HepG2 (cell line): ENCODE results near the gene ZNF652. TPM values are rescaled to one million over a fixed set of nuclear protein-coding genes. Genes with fewer than 3 reads are reported as not detected.

ENCODE experiments used
- ASH2L ChIP-seq: fragments of 300-600, 200-600 bp; sonication (generic); IDR thresholded peaks from 2 replicates; pipeline ENCODE4 v1.7.0; 2017; ENCODE audit warnings: low read depth, mild to moderate bottlenecking, moderate library complexity, mixed read lengths, low read length; ENCODE audit not compliant: insufficient read length
- CREB1 ChIP-seq, 2 experiments: fragments of 450-650 bp in 1 of 2; IDR thresholded peaks; 2 replicates each; pipeline ENCODE4 v1.6.1; 2016 to 2017; ENCODE audit warnings: control low read depth in 1 of 2, mild to moderate bottlenecking in 1 of 2, missing compliant biosample characterization in 1 of 2, missing genetic modification characterization in 1 of 2
- CREBL2 ChIP-seq: sonication (generic); formaldehyde crosslinking; IDR thresholded peaks from 2 replicates; pipeline ENCODE4 v1.8.1; 2023; ENCODE audit warnings: missing genetic modification reagents, mild to moderate bottlenecking, borderline replicate concordance
- IKZF5 ChIP-seq: IDR thresholded peaks from 2 replicates; pipeline ENCODE4 v1.6.1; 2018; ENCODE audit warnings: missing genetic modification reagents, mild to moderate bottlenecking, missing compliant biosample characterization
- PHF8 ChIP-seq: sonication (generic); formaldehyde crosslinking; IDR thresholded peaks from 2 replicates; pipeline ENCODE4 v1.5.0; 2020; ENCODE audit warnings: missing genetic modification reagents
- POLR2AphosphoS2 ChIP-seq: IDR thresholded peaks from 2 replicates; pipeline ENCODE4 v1.6.1; 2011; ENCODE audit warnings: low read depth, low read length, improper control_type of control experiment
- RBM39 ChIP-seq: fragments of 200-400 bp; formaldehyde crosslinking; IDR thresholded peaks from one replicate; pipeline ENCODE4 v1.6.1; 2018; ENCODE audit warnings: antibody characterized with exemption, mild to moderate bottlenecking, low read depth, low read length; ENCODE audit not compliant: poor library complexity, severe bottlenecking
- RNF219 ChIP-seq: sonication (generic); formaldehyde crosslinking; IDR thresholded peaks from 2 replicates; pipeline ENCODE4 v1.5.0; 2020; ENCODE audit warnings: mild to moderate bottlenecking, missing genetic modification reagents
- SKIL ChIP-seq: sonication (generic); formaldehyde crosslinking; IDR thresholded peaks from 2 replicates; pipeline ENCODE4 v1.8.0; 2022; ENCODE audit warnings: missing genetic modification reagents, mild to moderate bottlenecking, moderate library complexity, borderline replicate concordance
- SRSF9 ChIP-seq: fragments of 200-400 bp; formaldehyde crosslinking; IDR thresholded peaks from 2 replicates; pipeline ENCODE4 v1.6.1; 2018; ENCODE audit warnings: borderline replicate concordance, mild to moderate bottlenecking, low read depth, low read length; ENCODE audit not compliant: insufficient read depth, poor library complexity, severe bottlenecking
- STAT6 ChIP-seq: sonication (generic); formaldehyde crosslinking; IDR thresholded peaks from 2 replicates; pipeline ENCODE4 v1.4.0; 2020; ENCODE audit warnings: missing genetic modification reagents, mild to moderate bottlenecking, borderline replicate concordance
- UBTF ChIP-seq: sonication (generic); formaldehyde crosslinking; IDR thresholded peaks from 2 replicates; pipeline ENCODE4 v1.4.0; 2020; ENCODE audit warnings: mild to moderate bottlenecking, missing genetic modification reagents
- ZNF138 ChIP-seq: sonication (generic); formaldehyde crosslinking; IDR thresholded peaks from 2 replicates; pipeline ENCODE4 v1.5.0; 2020; ENCODE audit warnings: mild to moderate bottlenecking, low read depth, missing genetic modification reagents
- ZNF264 ChIP-seq: sonication (generic); formaldehyde crosslinking; IDR thresholded peaks from 2 replicates; pipeline ENCODE4 v1.4.0; 2020; ENCODE audit warnings: missing genetic modification reagents
- ZNF639 ChIP-seq: conservative IDR thresholded peaks from 2 replicates; pipeline ENCODE4 v1.6.1; 2018; ENCODE audit warnings: missing genetic modification reagents
- polyA plus RNA-seq, 8 experiments: library from polyadenylated mRNA; depleted of rRNA in 3 of 8; stranded (reverse) in 7 of 8; unstranded in 1 of 8; fragments of >200 nt; fragmentation: Illumina TruSeq in 4 of 8; extraction: Trizol in 4 of 8; gene quantifications; 2 replicates each; pipeline versions ENCODE4 v1.2.1 to v1.2.3, GENCODE V29; 2011 to 2016; ENCODE audit warnings: low read depth in 4 of 8, missing spikeins in 1 of 8, mixed read lengths in 1 of 8; ENCODE audit not compliant: insufficient read depth in 1 of 8
- total RNA-seq, 5 experiments: library from RNA; depleted of rRNA; stranded (reverse); fragments of >200 nt; fragmentation: Illumina TruSeq; extraction: Trizol; gene quantifications; 2 replicates each; pipeline ENCODE4 v1.2.3, GENCODE V29; 2016; ENCODE audit warnings: low read depth in 1 of 5

ZNF652 gene
- total and polyA plus RNA-seq, 2 of the 13 experiments (the other 11 are each of a cell fraction or from before 2014, with no cell fraction given) = 16.2 to 30.2 TPM

GRCh38 chr17:49407981-49408501 lies 46.0 kb upstream of the ZNF652 start (continued):
- no peak for TF ChIP-seq RNF219 (CRISPR knock-in tag)
- TF ChIP-seq UBTF (CRISPR knock-in tag) = 0 out of 2 replicates have a peak, but pooled peaks have one; percentile 52
- TF ChIP-seq POLR2AphosphoS2 = no peak
- no peak for TF ChIP-seq ZNF639
- no peak for TF ChIP-seq CREBL2 (CRISPR knock-in tag)
- TF ChIP-seq PHF8 (CRISPR knock-in tag) = peak; percentile 48
- peak; percentile 45 for TF ChIP-seq ASH2L
- TF ChIP-seq SKIL (CRISPR knock-in tag) = no peak
- no peak for TF ChIP-seq CREB1 (IDR thresholded peaks at IDR 0.05)
- no peak for TF ChIP-seq CREB1 (CRISPR knock-in tag; IDR thresholded peaks at IDR 0.05)
- no peak for TF ChIP-seq RBM39
- no peak for TF ChIP-seq STAT6 (CRISPR knock-in tag)
- TF ChIP-seq ZNF138 (CRISPR knock-in tag) = 0 out of 2 replicates have a peak, but pooled peaks have one; percentile 80
- TF ChIP-seq IKZF5 (CRISPR knock-in tag) = peak; percentile 82; the same call in 1 of the 2 replicates
- no peak for TF ChIP-seq ZNF264 (CRISPR knock-in tag)
- no peak for TF ChIP-seq SRSF9
